ENCODE results near the gene ZNF22.

The ZNF22 gene

GRCh38 chr10:44959247-44960087, 41.3 kb upstream of the ZNF22 start, which contains the start of gene RASSF4:
TSS of gene RASSF4 (plus strand) at chr10:44959802. CDS start at chr10:44970203, 10,401 bp downstream.
- Histone ChIP-seq H3K4me2 (ENCODE audit: low read length) (peak within 1 kb of the TSS; percentile 99), H3K23ac (ENCODE audit: low read length) (no peak within 1 kb of the TSS), H3K4me1 (ENCODE audit: control insufficient read depth, low read depth, low read length) (peaks cover 6% of the 10 kb centered on the region), H3K27ac (ENCODE audit: low read depth, low read length) (no peak within 1 kb of the TSS), H3K4ac (ENCODE audit: low read depth, low read length) (peak within 1 kb of the TSS; percentile 91), H2BK5ac (ENCODE audit: low read length) (peak within 1 kb of the TSS; percentile 53), H4K8ac (ENCODE audit: low read depth, low read length) (no peak within 1 kb of the TSS), H2BK15ac (replicated peaks; ENCODE audit: low read depth) (no peak within 1 kb of the TSS), H3K79me1 (ENCODE audit: low read length) (no peaks in the 10 kb centered on the region), H3K18ac (ENCODE audit: low read length) (peak within 1 kb of the TSS; percentile 93), H2AK5ac (ENCODE audit: low read length) (no peak within 1 kb of the TSS), H3K56ac (ENCODE audit: low read length) (peak within 1 kb of the TSS; percentile 92), H3K27me3 (ENCODE audit: insufficient read depth, low read length, poor library complexity) (no peaks in the 10 kb centered on the region), H3K36me3 (ENCODE audit: control insufficient read depth, insufficient read depth, low read length) (no peaks in the 10 kb centered on the region), H3K4me3 (ENCODE audit: low read length) (peak within 1 kb of the TSS; percentile 75), H4K5ac (ENCODE audit: low read length) (no peak within 1 kb of the TSS), H2BK120ac (ENCODE audit: low read depth, low read length) (no peak within 1 kb of the TSS), H3K9ac (ENCODE audit: low read length) (peak within 1 kb of the TSS; percentile 87), H3K79me2 (ENCODE audit: control insufficient read depth, insufficient read depth, low read length) (no peaks in the 10 kb centered on the region)
- WGBS (ENCODE audit: extremely low coverage, insufficient coverage, low lambda C conversion rate) = no CpG with 5 or more reads among the region's 74 CpGs
- DNase-seq = peak; percentile 94

- no peak overlapping the region for H4K5ac ChIP-seq (ENCODE audit: low read length)
- H3K56ac ChIP-seq (ENCODE audit: low read length) = peak overlapping the region; percentile 90
- H3K4me3 ChIP-seq (ENCODE audit: low read length) = no peak overlapping the region
- no peaks in the 10 kb centered on the region for H3K27me3 ChIP-seq (ENCODE audit: insufficient read depth, low read length, poor library complexity)
- no peak overlapping the region for H2BK5ac ChIP-seq (ENCODE audit: low read length)
- H3K23ac ChIP-seq (ENCODE audit: low read length) = no peak overlapping the region
- no peak overlapping the region for H2BK15ac ChIP-seq (replicated peaks; ENCODE audit: low read depth)
- H3K4me1 ChIP-seq (ENCODE audit: control insufficient read depth, low read depth, low read length) = peaks cover 6% of the 10 kb centered on the region
- no peak overlapping the region for H2AK5ac ChIP-seq (ENCODE audit: low read length)
- DNase-seq = peak; percentile 68
- no peak overlapping the region for H3K27ac ChIP-seq (ENCODE audit: low read depth, low read length)
- H3K79me2 ChIP-seq (ENCODE audit: control insufficient read depth, insufficient read depth, low read length) = no peaks in the 10 kb centered on the region
- H3K79me1 ChIP-seq (ENCODE audit: low read length) = no peaks in the 10 kb centered on the region
- H4K8ac ChIP-seq (ENCODE audit: low read depth, low read length) = no peak overlapping the region
- H3K4ac ChIP-seq (ENCODE audit: low read depth, low read length) = no peak overlapping the region
- no CpG with 5 or more reads among the region's 8 CpGs for WGBS (ENCODE audit: extremely low coverage, insufficient coverage, low lambda C conversion rate)
- no peak overlapping the region for H2BK120ac ChIP-seq (ENCODE audit: low read depth, low read length)
- H3K9ac ChIP-seq (ENCODE audit: low read length) = peak overlapping the region; percentile 68
- H3K4me2 ChIP-seq (ENCODE audit: low read length) = peak overlapping the region; percentile 99
- no peak overlapping the region for H3K18ac ChIP-seq (ENCODE audit: low read length)
- no peaks in the 10 kb centered on the region for H3K36me3 ChIP-seq (ENCODE audit: control insufficient read depth, insufficient read depth, low read length)
These were observed 40.6 kb upstream of the ZNF22 start for GRCh38 chr10:44960088-44960460.

- Histone ChIP-seq H3K4me3 (ENCODE audit: low read length) (no peak overlapping the region), H3K79me2 (ENCODE audit: control insufficient read depth, insufficient read depth, low read length) (no peaks in the 10 kb centered on the region), H3K23ac (ENCODE audit: low read length) (no peak overlapping the region), H2BK15ac (replicated peaks; ENCODE audit: low read depth) (no peak overlapping the region), H4K5ac (ENCODE audit: low read length) (no peak overlapping the region), H3K79me1 (ENCODE audit: low read length) (no peaks in the 10 kb centered on the region), H3K27me3 (ENCODE audit: insufficient read depth, low read length, poor library complexity) (no peaks in the 10 kb centered on the region), H3K4ac (ENCODE audit: low read depth, low read length) (no peak overlapping the region), H3K18ac (ENCODE audit: low read length) (no peak overlapping the region), H2BK120ac (ENCODE audit: low read depth, low read length) (no peak overlapping the region), H3K4me1 (ENCODE audit: control insufficient read depth, low read depth, low read length) (peaks cover 6% of the 10 kb centered on the region), H2BK5ac (ENCODE audit: low read length) (no peak overlapping the region), H3K36me3 (ENCODE audit: control insufficient read depth, insufficient read depth, low read length) (no peaks in the 10 kb centered on the region), H3K4me2 (ENCODE audit: low read length) (no peak overlapping the region), H3K56ac (ENCODE audit: low read length) (peak overlapping the region; percentile 19), H4K8ac (ENCODE audit: low read depth, low read length) (no peak overlapping the region), H2AK5ac (ENCODE audit: low read length) (no peak overlapping the region), H3K9ac (ENCODE audit: low read length) (no peak overlapping the region), H3K27ac (ENCODE audit: low read depth, low read length) (no peak overlapping the region)
- no CpG with 5 or more reads among the region's 7 CpGs for WGBS (ENCODE audit: extremely low coverage, insufficient coverage, low lambda C conversion rate)
- DNase-seq = no peak
These were observed 40.1 kb upstream of the ZNF22 start for GRCh38 chr10:44960482-44961229.

- H3K4ac ChIP-seq (ENCODE audit: low read depth, low read length) = no peak overlapping the region
- peaks cover 6% of the 10 kb centered on the region for H3K4me1 ChIP-seq (ENCODE audit: control insufficient read depth, low read depth, low read length)
- WGBS (ENCODE audit: extremely low coverage, insufficient coverage, low lambda C conversion rate) = no CpG with 5 or more reads among the region's 4 CpGs
- no peaks in the 10 kb centered on the region for H3K36me3 ChIP-seq (ENCODE audit: control insufficient read depth, insufficient read depth, low read length)
- H3K4me3 ChIP-seq (ENCODE audit: low read length) = no peak overlapping the region
- no peak overlapping the region for H3K4me2 ChIP-seq (ENCODE audit: low read length)
- no peak overlapping the region for H2BK120ac ChIP-seq (ENCODE audit: low read depth, low read length)
- no peak overlapping the region for H2BK5ac ChIP-seq (ENCODE audit: low read length)
- no peak overlapping the region for H4K5ac ChIP-seq (ENCODE audit: low read length)
- no peak overlapping the region for H3K18ac ChIP-seq (ENCODE audit: low read length)
- no peaks in the 10 kb centered on the region for H3K27me3 ChIP-seq (ENCODE audit: insufficient read depth, low read length, poor library complexity)
- no peak overlapping the region for H3K9ac ChIP-seq (ENCODE audit: low read length)
- H2AK5ac ChIP-seq (ENCODE audit: low read length) = no peak overlapping the region
- H3K79me1 ChIP-seq (ENCODE audit: low read length) = no peaks in the 10 kb centered on the region
- H3K27ac ChIP-seq (ENCODE audit: low read depth, low read length) = no peak overlapping the region
- no peaks in the 10 kb centered on the region for H3K79me2 ChIP-seq (ENCODE audit: control insufficient read depth, insufficient read depth, low read length)
- no peak overlapping the region for H3K56ac ChIP-seq (ENCODE audit: low read length)
- H2BK15ac ChIP-seq (replicated peaks; ENCODE audit: low read depth) = no peak overlapping the region
- DNase-seq = no peak
- H3K23ac ChIP-seq (ENCODE audit: low read length) = no peak overlapping the region
- H4K8ac ChIP-seq (ENCODE audit: low read depth, low read length) = no peak overlapping the region
These were observed 39.5 kb upstream of the ZNF22 start for GRCh38 chr10:44961230-44961571.

- H3K4me1 ChIP-seq (ENCODE audit: control insufficient read depth, low read depth, low read length) = peaks cover 6% of the 10 kb centered on the region
- no peak overlapping the region for H2BK15ac ChIP-seq (replicated peaks; ENCODE audit: low read depth)
- no peak overlapping the region for H3K27ac ChIP-seq (ENCODE audit: low read depth, low read length)
- H4K8ac ChIP-seq (ENCODE audit: low read depth, low read length) = no peak overlapping the region
- H3K27me3 ChIP-seq (ENCODE audit: insufficient read depth, low read length, poor library complexity) = no peaks in the 10 kb centered on the region
- H2BK5ac ChIP-seq (ENCODE audit: low read length) = no peak overlapping the region
- H3K79me1 ChIP-seq (ENCODE audit: low read length) = no peaks in the 10 kb centered on the region
- no peak overlapping the region for H3K18ac ChIP-seq (ENCODE audit: low read length)
- no peak overlapping the region for H2AK5ac ChIP-seq (ENCODE audit: low read length)
- H3K56ac ChIP-seq (ENCODE audit: low read length) = no peak overlapping the region
- no peak overlapping the region for H3K23ac ChIP-seq (ENCODE audit: low read length)
- no peak overlapping the region for H3K4ac ChIP-seq (ENCODE audit: low read depth, low read length)
- H3K9ac ChIP-seq (ENCODE audit: low read length) = no peak overlapping the region
- no peak for DNase-seq
- H3K4me2 ChIP-seq (ENCODE audit: low read length) = no peak overlapping the region
- WGBS (ENCODE audit: extremely low coverage, insufficient coverage, low lambda C conversion rate) = no CpG with 5 or more reads among the region's 11 CpGs
- no peaks in the 10 kb centered on the region for H3K36me3 ChIP-seq (ENCODE audit: control insufficient read depth, insufficient read depth, low read length)
- no peaks in the 10 kb centered on the region for H3K79me2 ChIP-seq (ENCODE audit: control insufficient read depth, insufficient read depth, low read length)
- no peak overlapping the region for H4K5ac ChIP-seq (ENCODE audit: low read length)
- no peak overlapping the region for H3K4me3 ChIP-seq (ENCODE audit: low read length)
- no peak overlapping the region for H2BK120ac ChIP-seq (ENCODE audit: low read depth, low read length)
These were observed 38.6 kb upstream of the ZNF22 start for GRCh38 chr10:44961931-44962750.
